GM18505 (cell line): ENCODE data around the gene PPP1R17.
A peak's percentile ranks its signal among the peaks of the same experiment; 100 is the strongest.

ENCODE experiments used
- ATAC-seq: cut with Tn5 transposase; IDR thresholded peaks from one replicate; pipeline ENCODE4 v1.9.1; 2021; ENCODE audit not compliant: unreplicated experiment
- POLR2A ChIP-seq: IDR thresholded peaks from 4 replicates; pipeline ENCODE4 v1.6.1; 2011; ENCODE audit warnings: borderline replicate concordance; ENCODE audit not compliant: insufficient read depth, insufficient read length; ENCODE audit errors: extremely low read depth

PPP1R17 gene

DNA sequence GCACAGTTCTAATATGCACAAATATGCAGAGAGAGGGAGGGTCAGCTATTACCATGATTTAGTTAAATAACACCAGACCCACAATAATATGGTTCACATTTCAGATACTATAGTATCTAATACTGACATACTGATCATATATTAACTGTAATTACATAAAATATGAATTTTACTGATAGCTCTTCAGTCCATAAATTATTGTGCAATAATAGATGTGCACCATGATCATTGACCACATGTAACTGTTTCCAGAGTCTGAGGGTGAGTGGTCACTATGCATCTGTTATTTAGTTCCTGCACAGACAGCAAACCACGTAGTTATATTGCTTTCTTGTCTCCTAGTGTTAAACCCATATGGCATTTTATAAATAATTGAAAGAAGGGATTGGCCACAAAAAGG, 29.3 kb downstream of the PPP1R17 start:
- TF ChIP-seq POLR2A = no peak
- ATAC-seq = no peak

DNA sequence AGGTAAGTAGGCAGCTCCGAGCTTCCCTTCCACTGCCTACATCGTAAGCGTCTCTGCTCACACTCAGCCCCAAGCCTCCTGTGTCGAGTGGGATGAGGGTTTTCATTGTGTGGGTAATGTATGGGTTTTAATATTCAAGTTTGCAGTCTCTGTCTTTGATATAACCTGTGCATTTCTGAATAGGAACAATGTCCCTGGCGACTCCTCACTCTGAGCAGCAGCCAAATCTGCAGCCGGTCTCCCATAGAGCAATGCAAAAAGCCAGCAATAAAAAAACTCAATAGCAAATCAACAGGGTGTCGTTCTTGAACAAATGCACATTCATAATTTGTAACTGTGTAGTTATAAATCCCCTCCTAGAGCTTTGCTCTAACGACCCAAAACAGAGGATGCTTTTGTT, 33.4 kb downstream of the PPP1R17 start:
- ATAC-seq = no peak
- TF ChIP-seq POLR2A = no peak

DNA sequence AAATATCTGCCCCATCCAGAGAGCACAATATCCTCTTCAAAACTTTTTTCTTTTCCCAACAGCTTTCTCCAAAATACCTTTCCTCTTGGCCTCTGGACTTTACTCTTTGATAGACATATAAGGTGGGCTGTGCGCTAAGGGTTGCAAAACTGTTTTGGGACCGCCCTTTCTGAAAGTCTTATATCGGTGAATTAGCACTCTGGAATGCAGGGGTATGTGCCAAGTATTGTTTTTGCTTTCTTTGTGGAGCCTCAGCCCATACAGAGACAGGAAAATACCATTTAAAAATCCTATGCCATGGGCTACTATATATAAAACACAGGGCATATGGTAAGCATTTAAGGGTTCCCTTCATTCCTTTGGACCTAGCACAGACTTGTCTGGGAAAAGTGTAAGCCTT, 37.7 kb downstream of the PPP1R17 start:
- ATAC-seq = no peak

DNA sequence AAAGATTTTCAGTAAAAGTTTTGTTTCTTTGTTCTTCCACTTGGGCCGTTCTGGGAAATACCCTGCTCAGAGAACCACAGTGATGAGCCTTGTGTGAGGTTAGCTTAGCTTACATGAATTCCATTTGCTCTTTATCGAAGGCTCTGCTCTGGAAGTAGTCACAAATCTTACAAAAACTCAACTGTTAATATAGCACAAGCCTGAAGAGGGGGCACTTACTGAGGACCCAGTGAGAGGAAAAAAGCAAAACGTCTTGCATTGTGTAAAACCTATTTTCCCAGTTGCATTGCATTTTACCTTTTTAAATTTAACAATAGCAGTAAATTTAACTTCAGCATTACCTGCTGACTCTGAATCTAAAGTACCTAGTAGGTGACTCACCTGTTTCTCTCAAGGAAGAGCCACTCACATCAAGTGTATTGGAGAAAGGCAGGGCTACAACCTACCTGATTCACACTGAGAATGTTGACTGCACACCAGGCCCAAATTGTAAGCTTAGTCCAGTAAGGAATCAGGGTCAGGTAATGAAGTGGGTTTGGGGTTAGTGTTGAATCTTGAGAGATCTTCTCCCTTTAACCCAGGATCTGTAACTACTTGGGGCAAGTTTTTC, 42.3 kb downstream of the PPP1R17 start:
- no peak for ATAC-seq
- TF ChIP-seq POLR2A = no peak

More for the DNA sequence above, 37.7 kb downstream of the PPP1R17 start:
- no peak for TF ChIP-seq POLR2A

DNA sequence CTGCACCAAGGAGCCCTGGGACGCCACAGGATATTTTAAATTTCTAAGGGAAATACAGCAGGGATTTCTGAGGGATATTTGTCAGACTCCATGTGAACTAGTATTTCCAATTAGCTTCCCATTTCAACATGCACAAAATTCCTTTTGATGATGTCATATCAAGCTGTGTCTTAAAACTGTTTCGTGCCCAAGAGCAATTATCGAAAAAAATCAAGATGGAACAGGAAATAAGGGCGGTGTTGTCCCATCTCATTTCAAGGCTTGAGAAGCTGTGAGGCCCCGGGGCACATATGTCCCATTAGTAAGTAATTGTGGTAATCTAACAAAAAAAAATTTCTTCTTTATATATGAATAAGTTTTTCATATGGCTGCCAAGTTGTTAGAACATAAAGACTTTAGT, 47.4 kb downstream of the PPP1R17 start:
- no peak for ATAC-seq
- TF ChIP-seq POLR2A = no peak

DNA sequence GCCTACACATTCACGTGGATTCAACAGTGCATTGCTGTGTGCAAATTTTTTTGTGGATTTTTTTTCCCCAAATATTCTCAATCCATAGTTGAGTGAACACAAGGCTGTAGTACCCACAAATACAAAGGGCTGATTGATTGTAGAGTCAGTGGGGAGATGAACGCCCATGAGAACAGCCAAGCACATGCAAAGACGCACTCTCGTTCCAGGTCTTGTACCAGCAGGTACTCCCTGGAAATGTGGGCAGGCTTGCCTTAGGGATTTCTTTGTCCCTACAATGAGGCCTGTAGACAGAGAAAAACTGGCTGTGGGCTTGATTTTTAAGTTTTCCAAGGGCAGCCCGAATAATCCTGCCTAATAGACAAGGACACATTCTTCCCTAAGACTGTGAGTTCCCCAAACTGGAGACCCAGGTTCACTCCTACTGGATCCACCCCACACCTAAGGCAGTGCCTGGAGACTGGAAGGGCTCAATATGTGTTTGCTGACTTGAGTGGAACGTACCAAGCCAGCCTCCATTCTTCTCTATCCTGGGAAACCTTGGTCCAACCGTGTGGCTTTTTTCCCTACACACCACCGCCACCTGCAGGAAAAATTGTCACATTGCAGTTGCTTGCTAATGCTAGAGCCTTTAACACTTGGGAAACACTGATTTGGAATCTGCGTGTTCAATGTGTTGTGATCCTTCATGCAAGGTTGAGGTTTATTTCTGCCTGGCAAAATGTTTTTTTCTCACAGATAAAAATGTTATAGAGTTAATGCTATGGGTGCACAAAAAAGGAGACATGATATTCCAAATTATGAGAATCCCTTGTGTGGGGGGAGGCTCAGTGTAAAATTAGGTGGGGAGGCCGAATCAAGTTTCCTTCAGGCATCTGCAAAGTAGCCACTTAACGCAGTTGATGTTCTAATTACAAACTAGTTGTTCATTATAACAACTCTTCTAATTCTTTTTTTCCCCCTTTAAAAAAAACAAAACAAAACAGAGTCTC, 49.3 kb downstream of the PPP1R17 start:
- no peak for ATAC-seq
- no peak for TF ChIP-seq POLR2A

DNA sequence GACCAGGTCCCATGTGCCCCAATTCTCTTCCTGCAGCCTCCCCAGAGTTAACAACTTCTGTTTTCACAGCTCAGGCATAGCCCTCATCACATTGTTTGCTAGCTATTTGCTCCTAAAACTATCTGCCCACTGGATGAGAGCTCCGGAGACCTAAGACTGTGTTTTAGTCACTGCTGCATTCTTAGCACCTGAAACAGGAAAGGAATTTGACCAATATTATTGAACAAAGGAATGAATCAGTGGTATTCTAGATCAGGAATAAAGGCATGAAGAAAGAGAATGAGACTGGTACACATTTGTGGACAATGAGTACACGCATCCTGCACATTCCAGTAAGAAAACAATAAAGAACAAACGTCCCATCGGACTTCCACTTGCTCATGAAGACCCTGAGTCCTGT, 54.8 kb downstream of the PPP1R17 start:
- ATAC-seq = no peak
- TF ChIP-seq POLR2A = no peak

DNA sequence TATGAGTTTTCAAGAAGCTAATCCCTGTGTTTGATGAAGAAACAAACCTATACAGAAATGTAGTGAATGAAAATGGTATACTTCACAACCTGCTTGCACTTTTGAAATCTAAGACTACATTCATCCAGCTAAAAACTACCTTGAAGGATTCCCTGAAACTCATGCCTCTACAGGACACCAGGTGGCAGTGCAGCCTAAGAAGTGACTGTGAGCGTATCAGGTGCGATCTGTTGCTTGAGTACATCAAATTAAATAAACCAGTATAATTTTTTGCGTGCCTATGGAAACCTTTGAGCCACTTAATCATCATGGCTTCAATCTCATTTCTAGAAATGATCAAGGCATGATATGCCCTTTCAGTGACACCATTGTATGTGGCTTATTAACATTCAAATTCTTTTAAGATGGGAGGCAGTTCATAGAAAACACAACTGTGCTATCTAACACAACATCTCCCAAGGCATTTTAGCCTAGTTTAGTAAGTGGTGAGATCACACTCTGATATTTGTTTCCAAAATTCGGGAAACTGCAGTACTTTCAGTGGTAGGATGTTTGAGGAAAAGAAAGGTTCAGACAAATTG, 57.4 kb downstream of the PPP1R17 start:
- no peak for TF ChIP-seq POLR2A
- peak; percentile 70 for ATAC-seq

DNA sequence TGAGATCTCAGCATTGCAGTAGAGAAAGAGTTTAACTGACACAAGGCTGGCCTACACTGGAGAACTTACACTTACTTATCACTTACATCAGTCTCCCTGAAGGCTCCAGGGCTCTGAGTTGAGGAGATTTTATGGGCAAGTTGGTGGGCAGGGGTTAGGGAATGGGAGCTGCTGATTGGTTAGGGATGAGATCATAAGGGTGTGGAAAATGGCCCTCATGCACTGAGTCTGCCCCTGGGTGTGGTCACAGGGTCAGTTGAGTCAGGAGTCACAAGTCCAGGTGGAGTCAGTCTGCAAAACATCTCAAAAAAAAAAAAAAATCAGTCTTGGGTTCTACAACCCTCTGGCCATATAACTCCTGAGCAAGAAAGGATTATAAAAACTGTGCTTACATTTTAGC, 60.5 kb downstream of the PPP1R17 start:
- no peak for ATAC-seq
- TF ChIP-seq POLR2A = no peak

DNA sequence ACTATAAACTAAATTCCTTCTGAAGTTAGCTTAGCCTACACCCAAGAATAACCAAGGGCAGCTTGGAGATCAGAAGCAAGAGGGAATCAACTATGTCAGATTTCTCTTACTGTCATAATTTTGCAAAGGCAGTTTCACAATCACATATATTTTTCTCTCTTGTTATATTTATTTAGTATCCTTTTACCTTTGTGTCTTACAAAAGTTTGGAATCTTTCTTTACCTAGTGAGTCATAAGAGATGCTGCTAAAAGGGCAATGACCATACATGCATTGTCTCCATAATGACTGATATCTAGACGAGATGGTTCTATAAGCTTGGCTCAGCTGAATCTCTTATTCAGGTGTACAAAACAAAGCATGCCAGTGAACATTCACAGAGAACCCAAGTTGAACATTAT, 61.1 kb downstream of the PPP1R17 start:
- no peak for TF ChIP-seq POLR2A
- no peak for ATAC-seq

DNA sequence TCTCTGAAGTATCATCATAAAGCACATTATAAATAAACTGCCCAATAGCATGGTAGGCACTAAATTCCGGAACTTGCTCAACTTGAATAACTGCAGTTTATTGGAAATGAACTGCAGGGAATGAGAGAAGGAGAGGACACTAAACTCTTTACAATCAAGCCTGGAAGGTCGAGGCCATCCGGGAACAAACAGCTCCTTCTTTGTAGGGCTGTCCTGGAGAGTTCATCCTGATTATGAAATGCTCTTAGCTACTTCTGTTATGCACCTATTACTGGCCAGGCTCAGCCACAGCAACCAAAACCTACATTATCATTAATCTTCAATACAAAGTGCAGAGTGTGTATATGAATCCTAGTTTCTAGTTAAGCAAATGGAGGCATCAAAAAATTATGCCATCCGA, 64.7 kb downstream of the PPP1R17 start:
- TF ChIP-seq POLR2A = no peak
- ATAC-seq = no peak
